Measurements from ENCODE around the gene NDUFAF5.

Gene NDUFAF5

GRCh38 chr20:13824459-13824858 lies 39.6 kb downstream of the NDUFAF5 start:
- no peak for DNase-seq

GRCh38 chr20:13825465-13825864 lies 40.6 kb downstream of the NDUFAF5 start:
- no peak for DNase-seq

- no peak for DNase-seq
Measured at GRCh38 chr20:13831476-13831875, 46.6 kb downstream of the NDUFAF5 start.

GRCh38 chr20:13838664-13839063 lies 53.8 kb downstream of the NDUFAF5 start:
- DNase-seq = no peak

GRCh38 chr20:13839421-13840092 lies 54.7 kb downstream of the NDUFAF5 start:
- no peak for DNase-seq

- DNase-seq = no peak
Measured at GRCh38 chr20:13840093-13840465, 55.3 kb downstream of the NDUFAF5 start.

GRCh38 chr20:13841206-13841605 lies 56.4 kb downstream of the NDUFAF5 start:
- no peak for DNase-seq

- DNase-seq = no peak
Measured at GRCh38 chr20:13844296-13844695, 59.5 kb downstream of the NDUFAF5 start.

GRCh38 chr20:13851279-13851678 lies 66.5 kb downstream of the NDUFAF5 start:
- no peak for DNase-seq

GRCh38 chr20:13852306-13852705 lies 67.5 kb downstream of the NDUFAF5 start:
- no peak for DNase-seq

- no peak for DNase-seq
Measured at GRCh38 chr20:13855613-13856012, 70.8 kb downstream of the NDUFAF5 start.

GRCh38 chr20:13856354-13856753 lies 71.5 kb downstream of the NDUFAF5 start:
- DNase-seq = no peak

- no peak for DNase-seq
Measured at GRCh38 chr20:13857304-13857703, 72.5 kb downstream of the NDUFAF5 start.

GRCh38 chr20:13857961-13858360 lies 73.1 kb downstream of the NDUFAF5 start:
- no peak for DNase-seq

GRCh38 chr20:13858439-13858838 lies 73.6 kb downstream of the NDUFAF5 start:
- DNase-seq = no peak

GRCh38 chr20:13858871-13859270 lies 74.0 kb downstream of the NDUFAF5 start:
- no peak for DNase-seq

- no peak for DNase-seq
Measured at GRCh38 chr20:13862245-13862644, 77.4 kb downstream of the NDUFAF5 start.

- DNase-seq = no peak
Measured at GRCh38 chr20:13863244-13863643, 78.4 kb downstream of the NDUFAF5 start.

GRCh38 chr20:13865156-13865555 lies 80.3 kb downstream of the NDUFAF5 start:
- DNase-seq = no peak

- DNase-seq = no peak
Measured at GRCh38 chr20:13865791-13866351, 81.0 kb downstream of the NDUFAF5 start.

GRCh38 chr20:13868331-13868730 lies 83.5 kb downstream of the NDUFAF5 start:
- no peak for DNase-seq

- no peak for DNase-seq
Measured at GRCh38 chr20:13870170-13870748, 85.4 kb downstream of the NDUFAF5 start.
